HEK293 (cell line): ENCODE measurements around the gene RNF13.

ENCODE experiments used
- CTCF ChIP-seq: fragments of 450-650 bp; formaldehyde crosslinking; IDR thresholded peaks from 2 replicates; pipeline ENCODE4 v1.5.1; 2016; ENCODE audit warnings: missing biosample characterization, missing genetic modification characterization
- GFI1B ChIP-seq: fragments of 450-650 bp; formaldehyde crosslinking; IDR thresholded peaks from 2 replicates; pipeline ENCODE4 v1.5.1; 2016; ENCODE audit warnings: missing biosample characterization, missing genetic modification characterization
- REST ChIP-seq: fragments of 450-650 bp; formaldehyde crosslinking; IDR thresholded peaks from 2 replicates; pipeline ENCODE4 v1.5.1; 2016; ENCODE audit warnings: missing biosample characterization, missing genetic modification characterization
- SALL2 ChIP-seq: fragments of 450-650 bp; formaldehyde crosslinking; IDR thresholded peaks from 2 replicates; pipeline ENCODE4 v1.5.0; 2017; ENCODE audit warnings: missing biosample characterization, mild to moderate bottlenecking, missing genetic modification characterization, borderline replicate concordance
- SP7 ChIP-seq: fragments of 450-650 bp; formaldehyde crosslinking; IDR thresholded peaks from 2 replicates; pipeline ENCODE4 v1.5.1; 2016; ENCODE audit warnings: missing biosample characterization, missing genetic modification characterization
- TCF7L2 ChIP-seq: IDR thresholded peaks from 2 replicates; pipeline ENCODE4 v1.6.1; 2011; ENCODE audit warnings: low read depth, mild to moderate bottlenecking, inconsistent platforms, low read length, moderate library complexity, borderline replicate concordance
- ZBTB20 ChIP-seq: fragments of 450-650 bp; formaldehyde crosslinking; IDR thresholded peaks from 2 replicates; pipeline ENCODE4 v1.5.1; 2016; ENCODE audit warnings: missing biosample characterization, missing genetic modification characterization
- ZBTB48 ChIP-seq: fragments of 450-650 bp; formaldehyde crosslinking; IDR thresholded peaks from 2 replicates; pipeline ENCODE4 v1.5.1; 2016; ENCODE audit warnings: missing biosample characterization, missing genetic modification characterization
- ZNF114 ChIP-seq: fragments of 450-650 bp; formaldehyde crosslinking; IDR thresholded peaks from 2 replicates; pipeline ENCODE4 v1.5.0; 2017; ENCODE audit warnings: missing biosample characterization, missing genetic modification characterization
- ZNF121 ChIP-seq: fragments of 450-650 bp; formaldehyde crosslinking; IDR thresholded peaks from 2 replicates; pipeline ENCODE4 v1.5.1; 2016; ENCODE audit warnings: missing biosample characterization, missing genetic modification characterization
- ZNF558 ChIP-seq: fragments of 450-650 bp; formaldehyde crosslinking; IDR thresholded peaks from 2 replicates; pipeline ENCODE4 v1.5.1; 2016; ENCODE audit warnings: missing biosample characterization, missing genetic modification characterization
- ZNF747 ChIP-seq: fragments of 450-650 bp; formaldehyde crosslinking; IDR thresholded peaks from 2 replicates; pipeline ENCODE4 v1.5.1; 2016; ENCODE audit warnings: missing biosample characterization, missing genetic modification characterization
- ZNF843 ChIP-seq: fragments of 450-650 bp; formaldehyde crosslinking; IDR thresholded peaks from 2 replicates; pipeline ENCODE4 v1.5.1; 2016; ENCODE audit warnings: missing biosample characterization, missing genetic modification characterization
- ZSCAN16 ChIP-seq: fragments of 450-650 bp; formaldehyde crosslinking; IDR thresholded peaks from 2 replicates; pipeline ENCODE4 v1.5.1; 2016; ENCODE audit warnings: missing biosample characterization, missing genetic modification characterization

- TF ChIP-seq CTCF (no peak), ZNF558 (tag by site-specific recombination) (no peak), TCF7L2 (no peak), ZNF747 (tag by site-specific recombination) (no peak), GFI1B (tag by site-specific recombination) (no peak), ZBTB48 (tag by site-specific recombination) (no peak), REST (tag by site-specific recombination) (no peak), ZNF121 (tag by site-specific recombination) (no peak), SP7 (tag by site-specific recombination) (no peak), ZNF843 (tag by site-specific recombination) (no peak), SALL2 (tag by site-specific recombination) (no peak), ZBTB20 (tag by site-specific recombination) (no peak), ZNF114 (tag by site-specific recombination) (no peak), ZSCAN16 (tag by site-specific recombination) (no peak)
Measured at GRCh38 chr3:149998946-149999345, 185.9 kb downstream of the RNF13 start.
